ENCODE results near the gene RIMS4.
"Not testable (repeated sequence)": the region's sequence is repeated elsewhere in the genome, so short reads cannot be mapped to it uniquely, and the experiment has no call there.

RIMS4 gene

GRCh38 chr20:44830995-44831394, 20.6 kb upstream of the RIMS4 start:
- DNase-seq (ENCODE audit: low read depth in 2 of 3, low spot score in 2 of 3): no peak

DNA sequence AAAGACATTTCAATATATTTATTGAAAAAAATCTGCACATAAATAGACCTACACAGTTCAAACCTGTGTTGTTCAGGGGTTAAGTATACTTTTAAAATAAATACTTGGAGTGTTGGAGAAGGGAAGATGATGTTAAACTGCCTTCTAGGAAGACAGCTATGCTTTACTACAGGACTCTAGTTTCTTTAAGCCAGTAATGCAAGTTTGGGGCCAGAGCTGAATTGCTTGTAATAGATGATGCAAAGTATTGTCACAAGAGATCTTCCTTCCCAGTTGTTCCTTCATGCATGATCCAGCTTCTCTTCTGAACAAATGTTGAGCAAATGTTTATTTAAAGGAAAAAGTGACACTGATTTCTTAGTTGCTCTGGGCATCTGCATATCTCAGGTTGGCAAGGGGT, 20.2 kb upstream of the RIMS4 start:
- no peak for DNase-seq (ENCODE audit: low read depth in 2 of 3, low spot score in 2 of 3)

- no peak for DNase-seq (ENCODE audit: low read depth in 2 of 3, low spot score in 2 of 3)
These were observed 19.3 kb upstream of the RIMS4 start for GRCh38 chr20:44829688-44830087.

DNA sequence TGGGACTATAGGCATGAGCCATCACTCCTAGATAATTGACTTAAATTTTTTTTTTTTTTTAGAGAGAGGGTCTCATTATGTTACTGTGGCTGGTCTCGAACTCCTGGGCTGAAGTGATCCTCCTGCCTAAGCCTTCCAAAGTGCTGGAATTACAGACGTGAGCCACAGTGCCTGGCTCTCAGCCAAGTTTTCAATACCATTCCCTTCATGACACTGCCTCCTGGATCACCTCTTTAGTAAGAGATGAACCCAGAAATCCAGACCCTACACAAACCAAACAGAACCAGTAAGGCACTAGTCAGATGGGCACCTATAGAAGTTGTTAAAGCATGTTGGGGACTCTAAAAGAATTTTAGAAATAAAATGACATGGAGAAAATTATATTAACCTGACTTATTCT, 18.3 kb upstream of the RIMS4 start:
- no peak for DNase-seq (ENCODE audit: low read depth in 2 of 3, low spot score in 2 of 3)

DNA sequence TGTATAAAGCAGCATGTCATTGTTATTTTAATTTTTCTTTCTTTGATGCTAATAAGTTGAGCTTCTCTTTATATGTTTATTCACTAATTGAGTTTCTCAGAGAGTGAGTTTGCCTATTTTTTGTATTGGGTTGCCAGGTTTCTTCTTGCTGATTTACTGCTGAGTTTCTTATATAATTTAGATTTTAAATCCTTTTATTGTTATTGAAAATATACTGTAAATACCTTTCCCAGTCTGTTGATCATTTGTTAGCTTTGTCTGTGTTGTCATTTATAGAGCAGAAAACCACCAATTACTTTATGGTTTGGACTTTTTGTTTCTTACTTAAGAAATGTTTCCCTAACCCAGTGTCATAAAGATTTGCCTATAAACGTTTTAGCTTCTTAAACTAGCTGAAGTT, 17.1 kb upstream of the RIMS4 start:
- DNase-seq (ENCODE audit: low read depth in 2 of 3, low spot score in 2 of 3): no peak

- DNase-seq (ENCODE audit: low read depth in 2 of 3, low spot score in 2 of 3): not testable (repeated sequence)
These were observed 11.2 kb upstream of the RIMS4 start for GRCh38 chr20:44821576-44821975.

GRCh38 chr20:44819936-44820335, 9.6 kb upstream of the RIMS4 start:
- no peak for DNase-seq (ENCODE audit: low read depth in 2 of 3, low spot score in 2 of 3)

GRCh38 chr20:44817143-44817910, 7.0 kb upstream of the RIMS4 start:
- no peak for DNase-seq (ENCODE audit: low read depth in 2 of 3, low spot score in 2 of 3)

DNA sequence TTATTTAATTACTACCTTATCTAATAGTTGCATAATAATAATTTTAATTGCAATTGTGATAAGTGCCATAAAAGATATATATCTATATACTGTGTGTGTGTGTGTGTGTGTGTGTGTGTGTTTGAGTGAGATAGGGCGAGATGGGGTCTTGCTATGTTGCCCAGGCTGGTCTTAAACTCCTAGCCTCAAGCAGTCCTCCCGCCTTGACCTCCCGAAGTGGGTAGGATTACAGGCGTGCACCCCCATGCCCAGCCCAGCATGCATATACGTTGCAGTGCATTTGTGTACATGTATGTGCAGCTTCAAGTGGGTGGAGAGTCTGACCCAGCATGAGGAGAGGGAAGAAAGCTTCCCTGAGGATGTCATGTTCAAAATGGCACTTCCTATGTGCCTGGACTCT, 4.6 kb upstream of the RIMS4 start:
- no peak for DNase-seq (ENCODE audit: low read depth in 2 of 3, low spot score in 2 of 3)

- DNase-seq (ENCODE audit: low read depth in 2 of 3, low spot score in 2 of 3): no peak
These were observed 872 bp upstream of the RIMS4 start for GRCh38 chr20:44811150-44811685.

DNA sequence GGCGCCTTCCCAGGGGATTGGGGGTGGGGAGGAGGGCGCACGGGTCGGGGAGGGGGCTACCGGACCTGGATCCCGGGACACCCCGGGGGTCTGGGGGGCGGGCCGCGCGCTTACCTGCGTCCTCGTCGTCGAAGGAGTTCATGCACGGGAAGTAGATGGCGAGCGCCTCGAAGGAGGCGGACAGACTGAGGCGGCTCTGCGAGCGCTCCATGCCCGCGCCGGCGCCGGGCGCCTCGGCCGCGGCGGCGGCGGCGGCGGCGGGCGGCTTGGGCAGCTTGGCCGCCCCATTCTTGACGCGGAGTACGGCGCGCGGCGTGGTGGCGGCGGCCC, 320 bp downstream of the RIMS4 start:
- no peak for DNase-seq (ENCODE audit: low read depth in 2 of 3, low spot score in 2 of 3)

- DNase-seq (ENCODE audit: low read depth in 2 of 3, low spot score in 2 of 3): no peak
These were observed 826 bp downstream of the RIMS4 start for GRCh38 chr20:44809380-44810060.

DNA sequence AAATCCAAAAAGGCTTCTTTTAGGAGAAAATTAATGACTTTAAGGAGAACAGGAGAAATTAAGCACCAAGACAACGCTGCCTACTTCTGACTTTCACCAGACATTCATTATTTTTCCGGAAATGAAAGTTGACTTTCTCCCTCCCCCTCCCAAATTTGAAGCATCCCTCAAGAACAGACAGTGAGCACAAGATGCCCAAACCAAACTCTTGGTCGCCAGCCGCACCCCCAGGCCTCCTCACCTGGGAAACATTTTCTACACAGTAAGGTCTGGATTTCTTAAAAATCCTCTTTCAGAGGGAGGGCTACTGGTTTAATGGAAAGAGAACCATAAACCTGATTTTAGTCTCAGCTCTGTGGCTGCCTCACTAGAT, 2.7 kb downstream of the RIMS4 start:
- DNase-seq (ENCODE audit: low read depth in 2 of 3, low spot score in 2 of 3): no peak

DNA sequence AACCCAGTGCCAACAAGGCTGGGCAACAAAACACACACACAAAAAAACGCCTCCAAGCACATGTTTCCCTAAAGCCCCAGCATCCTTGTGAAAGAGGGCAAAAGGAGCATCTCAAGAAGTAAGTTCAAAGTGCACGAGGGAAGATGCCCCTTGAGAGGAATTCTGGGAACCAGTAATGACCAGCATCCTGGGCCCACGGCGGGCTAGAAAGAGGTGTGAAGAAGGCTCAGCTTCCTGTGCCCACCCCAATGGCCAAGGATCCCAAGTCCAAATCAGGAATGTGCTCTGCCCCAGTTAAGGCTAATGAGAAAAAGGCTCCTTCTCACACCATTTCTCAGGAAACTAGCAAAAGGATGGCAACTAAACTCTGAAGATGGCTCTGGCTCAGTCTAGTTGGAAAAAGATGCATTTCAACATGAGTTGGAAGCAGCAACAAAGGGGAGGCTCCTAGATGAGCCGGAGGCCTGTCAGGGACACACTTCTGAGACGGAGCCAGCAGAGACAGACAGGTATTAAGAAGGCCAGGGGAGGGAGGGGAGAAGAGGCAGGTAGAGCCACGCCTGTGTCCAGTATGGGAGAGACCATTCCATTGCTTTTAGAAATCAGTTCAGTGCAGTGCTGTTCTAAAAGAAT, 3.2 kb downstream of the RIMS4 start:
- DNase-seq (ENCODE audit: low read depth in 2 of 3, low spot score in 2 of 3): no peak

DNA sequence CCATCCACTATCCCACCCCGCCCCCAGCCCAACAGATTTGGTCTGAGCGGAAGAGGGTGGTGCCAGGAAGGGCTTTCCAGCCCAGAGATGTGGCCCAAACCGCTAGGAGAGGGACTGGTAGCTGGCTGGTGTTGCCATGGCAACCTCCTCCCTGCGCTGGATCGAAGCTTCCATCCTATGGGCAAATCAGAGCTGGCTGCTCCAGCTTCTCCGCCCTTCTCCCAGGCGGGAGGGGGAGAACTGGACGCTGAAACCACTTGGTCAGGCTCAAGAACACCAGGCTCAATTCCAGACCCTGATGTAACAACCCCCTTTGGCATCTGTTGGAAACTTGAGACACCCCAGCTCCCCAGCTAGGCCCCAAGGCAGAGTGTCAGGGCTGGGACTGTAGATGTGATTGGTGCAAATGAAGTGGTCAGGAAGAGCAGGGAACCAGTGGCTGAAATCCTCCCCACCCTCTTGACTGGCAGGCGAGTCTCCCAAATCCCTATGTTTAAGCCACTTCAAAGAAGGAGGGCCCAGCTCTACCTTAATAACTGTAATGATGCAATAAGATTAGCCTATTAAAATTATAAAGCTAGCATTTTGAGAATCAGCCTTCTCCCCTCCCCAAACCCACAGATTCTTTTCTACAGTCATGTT, 4.2 kb downstream of the RIMS4 start:
- DNase-seq (ENCODE audit: low read depth in 2 of 3, low spot score in 2 of 3): no peak

DNA sequence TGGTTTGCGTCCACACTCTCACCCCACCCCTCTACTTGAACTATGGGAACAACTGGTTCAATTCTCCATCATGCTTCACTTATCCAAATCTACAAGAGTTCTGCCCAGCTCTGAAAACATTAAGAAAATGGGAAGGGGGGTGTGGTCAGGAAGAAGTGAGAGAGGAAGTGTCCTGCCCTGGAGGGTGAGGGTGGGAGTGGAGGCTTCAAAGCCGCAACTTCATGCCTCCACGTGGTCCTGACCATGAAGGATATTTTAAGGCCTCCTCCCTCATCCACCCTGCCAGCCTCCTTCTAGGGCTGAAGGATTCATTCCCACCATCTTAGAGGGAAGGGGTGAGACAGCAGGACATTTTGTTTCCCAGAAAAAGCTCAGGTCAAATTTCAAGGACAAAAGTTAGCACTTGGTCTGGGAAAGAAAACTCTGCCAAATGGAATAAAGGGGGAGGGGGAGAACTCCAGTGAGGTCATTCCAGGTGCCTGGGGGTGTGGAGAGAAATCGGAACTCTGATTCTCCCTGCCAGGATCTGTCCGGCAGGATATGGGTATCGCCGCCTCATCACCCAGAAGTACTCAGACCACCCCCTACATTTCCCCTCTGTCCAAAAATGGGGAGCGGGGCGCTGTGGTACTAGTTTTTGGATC, 4.9 kb downstream of the RIMS4 start:
- no peak for DNase-seq (ENCODE audit: low read depth in 2 of 3, low spot score in 2 of 3)

- DNase-seq (ENCODE audit: low read depth in 2 of 3, low spot score in 2 of 3): no peak
These were observed 6.9 kb downstream of the RIMS4 start for GRCh38 chr20:44803383-44803941.

- no peak for DNase-seq (ENCODE audit: low read depth in 2 of 3, low spot score in 2 of 3)
These were observed 7.6 kb downstream of the RIMS4 start for GRCh38 chr20:44802702-44803101.

- no peak for DNase-seq (ENCODE audit: low read depth in 2 of 3, low spot score in 2 of 3)
These were observed 9.8 kb downstream of the RIMS4 start for GRCh38 chr20:44800391-44801046.

- DNase-seq (ENCODE audit: low read depth in 2 of 3, low spot score in 2 of 3): no peak
These were observed 10.7 kb downstream of the RIMS4 start for GRCh38 chr20:44799691-44800090.
